ENCODE data around the gene COMP. TPM values are rescaled to one million over a fixed set of nuclear protein-coding genes. Genes with fewer than 3 reads are reported as not detected.

The COMP gene
- total RNA-seq, 1 experiment from 2014 or later = 0.04 TPM

- Histone ChIP-seq H4K20me1 (ENCODE audit: low read length) (no peaks in the 10 kb centered on the region; the same call in 1 of the 2 replicates), H3K9me3 (ENCODE audit: low read length) (no peaks in the 10 kb centered on the region), H3K27me3 (ENCODE audit: low read length) (no peaks in the 10 kb centered on the region), H3K4me2 (ENCODE audit: low read length) (no peak overlapping the region), H3K9me2 (replicated peaks; ENCODE audit: low read length) (no peaks in the 10 kb centered on the region), H3K79me2 (ENCODE audit: low read length) (no peaks in the 10 kb centered on the region), H2AFZ (ENCODE audit: low read length) (no peak overlapping the region), H3K4me3 (ENCODE audit: low read length) (no peak overlapping the region), H3F3A (ENCODE audit: low read length, unreplicated experiment) (no peaks in the 10 kb centered on the region), H3K9ac (ENCODE audit: low read length) (no peak overlapping the region), H3K36me3 (ENCODE audit: low read depth, low read length) (no peaks in the 10 kb centered on the region), H3K4me1 (ENCODE audit: insufficient read depth, low read length) (peaks cover 9% of the 10 kb centered on the region; the same call in 1 of the 2 replicates), H3K27ac (ENCODE audit: low read length) (no peak overlapping the region)
- POLR2A ChIA-PET (ENCODE audit: unreplicated experiment) = no interaction called here
- TF ChIP-seq EZH2phosphoT487 (IDR thresholded peaks at IDR 0.05; ENCODE audit: borderline replicate concordance, low read length) (no peak), EZH2 (IDR thresholded peaks at IDR 0.05; ENCODE audit: low read length, unreplicated experiment) (no peak), CTCF (conservative IDR thresholded peaks at IDR 0.05; ENCODE audit: low read depth, low read length) (no peak)
- DNase-seq (no peak), ATAC-seq (no peak; the same call in 1 of the 2 replicates)
- BruUV-seq (replicated peaks) = no TSS peak
- intact Hi-C loops (cut with micrococcal nuclease) = no loop called here
- CTCF ChIA-PET = no interaction called here
Measured at GRCh38 chr19:18742838-18743783, 48.0 kb downstream of the COMP start.

GRCh38 chr19:18742324-18742723 is 48.8 kb downstream of the COMP start:
- no peaks in the 10 kb centered on the region for H3K36me3 ChIP-seq (ENCODE audit: low read depth, low read length)
- TF ChIP-seq CTCF (conservative IDR thresholded peaks at IDR 0.05; ENCODE audit: low read depth, low read length) = no peak
- no peak for TF ChIP-seq EZH2 (IDR thresholded peaks at IDR 0.05; ENCODE audit: low read length, unreplicated experiment)
- no peak for TF ChIP-seq EZH2phosphoT487 (IDR thresholded peaks at IDR 0.05; ENCODE audit: borderline replicate concordance, low read length)
- H3K27me3 ChIP-seq (ENCODE audit: low read length) = no peaks in the 10 kb centered on the region
- POLR2A ChIA-PET (ENCODE audit: unreplicated experiment) = no interaction called here
- H2AFZ ChIP-seq (ENCODE audit: low read length) = no peak overlapping the region
- no peak overlapping the region for H3K9ac ChIP-seq (ENCODE audit: low read length)
- H3F3A ChIP-seq (ENCODE audit: low read length, unreplicated experiment) = no peaks in the 10 kb centered on the region
- H3K4me1 ChIP-seq (ENCODE audit: insufficient read depth, low read length) = peaks cover 9% of the 10 kb centered on the region; the same call in 1 of the 2 replicates
- H3K4me2 ChIP-seq (ENCODE audit: low read length) = no peak overlapping the region
- no peaks in the 10 kb centered on the region; the same call in 1 of the 2 replicates for H4K20me1 ChIP-seq (ENCODE audit: low read length)
- CTCF ChIA-PET = no interaction called here
- intact Hi-C loops (cut with micrococcal nuclease) = no loop called here
- no peaks in the 10 kb centered on the region for H3K9me3 ChIP-seq (ENCODE audit: low read length)
- ATAC-seq (no peak), DNase-seq (no peak)
- H3K79me2 ChIP-seq (ENCODE audit: low read length) = no peaks in the 10 kb centered on the region
- H3K27ac ChIP-seq (ENCODE audit: low read length) = no peak overlapping the region
- H3K9me2 ChIP-seq (replicated peaks; ENCODE audit: low read length) = no peaks in the 10 kb centered on the region
- BruUV-seq (replicated peaks) = no TSS peak
- H3K4me3 ChIP-seq (ENCODE audit: low read length) = no peak overlapping the region
